Common myeloid progenitor, CD34-positive (primary cell): ENCODE measurements around the gene PKMYT1.

Experiments
- CTCF ChIA-PET: fragments of 350-600 bp; sonication (Branson Sonifier 250); formaldehyde crosslinking; loops from one replicate; lab custom pipeline; 2021; ENCODE audit warnings: antibody characterized with exemption; lab: Charles Lee
- POLR2A ChIA-PET: fragments of 350-600 bp; sonication (Branson Sonifier 250); formaldehyde crosslinking; loops from one replicate; lab custom pipeline; 2021; ENCODE audit warnings: antibody characterized with exemption; lab: Charles Lee
- DNase-seq, 3 donors: peaks; one replicate each; pipeline versions ENCODE4 v3.0.0 to v3.0.0-alpha.2; 2013
- H3K27ac ChIP-seq, 2 experiments: 1 replicate in 1 of 2; 2 replicates in 1 of 2; pipeline ENCODE4 v1.7.0; 2013; ENCODE audit warnings: inconsistent platforms in 2 of 2, low read length in 2 of 2, mild to moderate bottlenecking in 2 of 2, low read depth in 1 of 2, moderate library complexity in 1 of 2; ENCODE audit not compliant: severe bottlenecking in 2 of 2, insufficient read depth in 1 of 2, poor library complexity in 1 of 2
- H3K27me3 ChIP-seq, 5 experiments: replicated peaks in 2 of 5; 1 replicate in 3 of 5; 2 replicates in 2 of 5; pipeline versions ENCODE4 v1.6.1 to v1.7.0; 2013; ENCODE audit warnings: low read length in 4 of 5, mild to moderate bottlenecking in 2 of 5, moderate library complexity in 2 of 5, inconsistent platforms in 1 of 5; ENCODE audit not compliant: insufficient read depth in 5 of 5, control insufficient read depth in 4 of 5
- H3K36me3 ChIP-seq, 4 experiments: 1 replicate in 2 of 4; 2 replicates in 2 of 4; pipeline versions ENCODE4 v1.6.1 to v1.7.0; 2013; ENCODE audit warnings: low read length in 3 of 4, control low read depth in 1 of 4, mild to moderate bottlenecking in 1 of 4; ENCODE audit not compliant: control insufficient read depth in 4 of 4, insufficient read depth in 4 of 4
- H3K4me1 ChIP-seq, 4 experiments: 1 replicate in 3 of 4; 2 replicates in 1 of 4; pipeline versions ENCODE4 v1.6.1 to v1.7.1; 2013; ENCODE audit warnings: low read length in 3 of 4, mild to moderate bottlenecking in 3 of 4, control low read depth in 1 of 4, inconsistent platforms in 1 of 4, moderate library complexity in 1 of 4; ENCODE audit not compliant: control insufficient read depth in 4 of 4, insufficient read depth in 4 of 4; ENCODE audit errors: control extremely low read depth in 1 of 4
- H3K4me3 ChIP-seq, 7 experiments: 1 replicate in 4 of 7; 2 replicates in 3 of 7; pipeline versions ENCODE4 v1.5.1 to v1.7.0; 2013; ENCODE audit warnings: mild to moderate bottlenecking in 7 of 7, low read length in 6 of 7, moderate library complexity in 6 of 7, inconsistent platforms in 2 of 7, low read depth in 2 of 7, control low read depth in 1 of 7; ENCODE audit not compliant: insufficient read depth in 4 of 7, control insufficient read depth in 1 of 7; ENCODE audit errors: extremely low read depth in 1 of 7
- H3K9me3 ChIP-seq, 5 experiments: 1 replicate in 4 of 5; 2 replicates in 1 of 5; pipeline versions ENCODE4 v1.6.1 to v1.7.1; 2013; ENCODE audit warnings: low read length in 4 of 5, mild to moderate bottlenecking in 2 of 5, inconsistent platforms in 1 of 5, low read depth in 1 of 5, moderate library complexity in 1 of 5; ENCODE audit not compliant: control insufficient read depth in 4 of 5, insufficient read depth in 2 of 5; ENCODE audit errors: control extremely low read depth in 1 of 5
- WGBS: methylation state at CpG from one replicate; pipeline ENCODE4 v1.1.5; 2013; ENCODE audit not compliant: insufficient coverage; 5-methylcytosine and 5-hydroxymethylcytosine counted together

PKMYT1 gene

GRCh38 chr16:2939968-2940367, 40.3 kb downstream of the PKMYT1 start:
- no peak overlapping the region for H3K27ac ChIP-seq
- no peaks in the 10 kb centered on the region for H3K9me3 ChIP-seq
- ChIA-PET CTCF (interaction anchor here (1.2 to 1.9 kb wide), 5 partner anchors 10 to 101 kb away, joined by 3 to 11 read pairs (median 7); no protein-coding TSS in a partner anchor), POLR2A (no interaction called here)
- peaks cover 3 to 73% (median 49%) of the 10 kb centered on the region in 4 experiments for H3K36me3 ChIP-seq
- WGBS = 100% methylated on average over 2 of the region's 2 CpGs
- H3K27me3 ChIP-seq = no peaks in the 10 kb centered on the region
- no peak for DNase-seq
- H3K4me1 ChIP-seq = no peaks in the 10 kb centered on the region
- no peak overlapping the region for H3K4me3 ChIP-seq

GRCh38 chr16:2938206-2938605, 42.0 kb downstream of the PKMYT1 start:
- ChIA-PET CTCF (no interaction called here), POLR2A (no interaction called here)
- peaks cover 3 to 76% (median 52%) of the 10 kb centered on the region in 4 experiments for H3K36me3 ChIP-seq
- no peaks in the 10 kb centered on the region for H3K9me3 ChIP-seq
- no peaks in the 10 kb centered on the region for H3K4me1 ChIP-seq
- WGBS = 93% methylated on average over 12 of the region's 12 CpGs
- H3K4me3 ChIP-seq = no peak overlapping the region
- no peak overlapping the region for H3K27ac ChIP-seq
- H3K27me3 ChIP-seq = no peaks in the 10 kb centered on the region
- DNase-seq = no peak

- H3K4me3 ChIP-seq = no peak overlapping the region
- H3K36me3 ChIP-seq = peaks cover 3 to 73% (median 50%) of the 10 kb centered on the region in 4 experiments
- H3K4me1 ChIP-seq = no peaks in the 10 kb centered on the region
- ChIA-PET CTCF (no interaction called here), POLR2A (no interaction called here)
- DNase-seq = no peak
- no peaks in the 10 kb centered on the region for H3K9me3 ChIP-seq
- 98% methylated on average over 16 of the region's 24 CpGs for WGBS
- H3K27ac ChIP-seq = no peak overlapping the region
- no peaks in the 10 kb centered on the region for H3K27me3 ChIP-seq
Measured at GRCh38 chr16:2937170-2937569, 43.1 kb downstream of the PKMYT1 start.

GRCh38 chr16:2936436-2937011, 43.7 kb downstream of the PKMYT1 start:
- H3K4me1 ChIP-seq = no peaks in the 10 kb centered on the region
- 89% methylated on average over 15 of the region's 22 CpGs for WGBS
- DNase-seq = no peak
- H3K27me3 ChIP-seq = no peaks in the 10 kb centered on the region
- H3K27ac ChIP-seq = no peak overlapping the region
- CTCF ChIA-PET = no interaction called here
- H3K9me3 ChIP-seq = no peaks in the 10 kb centered on the region
- H3K4me3 ChIP-seq = no peak overlapping the region
- H3K36me3 ChIP-seq = peaks cover 3 to 71% (median 48%) of the 10 kb centered on the region in 4 experiments
- POLR2A ChIA-PET = no interaction called here

- Histone ChIP-seq H3K36me3 (peaks cover 0 to 70% (median 41%) of the 10 kb centered on the region in 4 experiments), H3K27ac (no peak overlapping the region), H3K4me1 (no peaks in the 10 kb centered on the region), H3K27me3 (no peaks in the 10 kb centered on the region), H3K4me3 (no peak overlapping the region), H3K9me3 (no peaks in the 10 kb centered on the region)
- CTCF ChIA-PET = no interaction called here
- no peak for DNase-seq
- WGBS = 95% methylated on average over 15 of the region's 15 CpGs
- POLR2A ChIA-PET = no interaction called here
Measured at GRCh38 chr16:2934450-2934849, 45.8 kb downstream of the PKMYT1 start.

- Histone ChIP-seq H3K27me3 (no peaks in the 10 kb centered on the region), H3K4me3 (no peak overlapping the region), H3K36me3 (peaks cover 0 to 68% (median 42%) of the 10 kb centered on the region in 4 experiments), H3K9me3 (no peaks in the 10 kb centered on the region), H3K27ac (no peak overlapping the region), H3K4me1 (no peaks in the 10 kb centered on the region)
- ChIA-PET POLR2A (no interaction called here), CTCF (no interaction called here)
- no peak for DNase-seq
- WGBS = 92% methylated on average over 15 of the region's 22 CpGs
Measured at GRCh38 chr16:2933701-2934100, 46.5 kb downstream of the PKMYT1 start.

GRCh38 chr16:2933136-2933535, 47.1 kb downstream of the PKMYT1 start:
- ChIA-PET POLR2A (no interaction called here), CTCF (interaction anchor here (0.7 kb wide), 1 partner anchor 23 kb away, joined by 3 read pairs; no protein-coding TSS in a partner anchor)
- 96% methylated on average over 30 of the region's 30 CpGs for WGBS
- no peak for DNase-seq
- Histone ChIP-seq H3K36me3 (peaks cover 0 to 65% (median 41%) of the 10 kb centered on the region in 4 experiments), H3K4me1 (no peaks in the 10 kb centered on the region), H3K4me3 (no peak overlapping the region), H3K27me3 (no peaks in the 10 kb centered on the region), H3K27ac (no peak overlapping the region), H3K9me3 (no peaks in the 10 kb centered on the region)
